Uterus (tissue), 2 donors: ENCODE results near the gene CP.

ENCODE experiments used
- POLR2A ChIP-seq, 2 donors: fragments of 450-650 bp; IDR thresholded peaks; one replicate each; pipeline ENCODE4 v1.6.1; 2016; ENCODE audit warnings: antibody characterized with exemption in 2 of 2, mild to moderate bottlenecking in 1 of 2, moderate library complexity in 1 of 2
- TF ChIP-seq, protein P1 (sequence below), 4 experiments: fragments of 200-600 bp in 2 of 4; fragments of 450-650 bp in 2 of 4; sonication (generic) in 2 of 4; IDR thresholded peaks; one replicate each; pipeline ENCODE4 v1.5.1; 2016 to 2019; ENCODE audit warnings: antibody characterized with exemption in 4 of 4, mild to moderate bottlenecking in 2 of 4, moderate library complexity in 1 of 4

DNA sequence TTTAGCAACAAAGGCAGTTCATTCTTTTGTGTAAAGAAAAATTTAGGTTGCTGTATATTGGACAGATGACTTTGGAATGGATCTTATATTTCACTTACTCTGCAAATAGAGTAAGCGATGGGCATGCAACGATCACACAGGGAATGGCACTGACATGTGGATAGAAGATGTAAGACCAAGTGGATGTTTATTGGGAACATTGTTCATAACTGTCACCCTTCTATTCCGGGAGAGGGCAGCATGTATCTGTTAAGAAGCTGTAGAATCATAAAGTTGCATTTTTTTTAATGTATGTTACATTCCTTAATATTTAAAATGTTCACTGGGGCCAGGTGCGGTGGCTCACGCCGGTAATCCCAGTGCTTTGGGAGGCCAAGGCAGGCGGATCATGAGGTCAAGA is 51.0 kb downstream of the CP start:
- TF ChIP-seq, protein P1, sequence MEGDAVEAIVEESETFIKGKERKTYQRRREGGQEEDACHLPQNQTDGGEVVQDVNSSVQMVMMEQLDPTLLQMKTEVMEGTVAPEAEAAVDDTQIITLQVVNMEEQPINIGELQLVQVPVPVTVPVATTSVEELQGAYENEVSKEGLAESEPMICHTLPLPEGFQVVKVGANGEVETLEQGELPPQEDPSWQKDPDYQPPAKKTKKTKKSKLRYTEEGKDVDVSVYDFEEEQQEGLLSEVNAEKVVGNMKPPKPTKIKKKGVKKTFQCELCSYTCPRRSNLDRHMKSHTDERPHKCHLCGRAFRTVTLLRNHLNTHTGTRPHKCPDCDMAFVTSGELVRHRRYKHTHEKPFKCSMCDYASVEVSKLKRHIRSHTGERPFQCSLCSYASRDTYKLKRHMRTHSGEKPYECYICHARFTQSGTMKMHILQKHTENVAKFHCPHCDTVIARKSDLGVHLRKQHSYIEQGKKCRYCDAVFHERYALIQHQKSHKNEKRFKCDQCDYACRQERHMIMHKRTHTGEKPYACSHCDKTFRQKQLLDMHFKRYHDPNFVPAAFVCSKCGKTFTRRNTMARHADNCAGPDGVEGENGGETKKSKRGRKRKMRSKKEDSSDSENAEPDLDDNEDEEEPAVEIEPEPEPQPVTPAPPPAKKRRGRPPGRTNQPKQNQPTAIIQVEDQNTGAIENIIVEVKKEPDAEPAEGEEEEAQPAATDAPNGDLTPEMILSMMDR (IDR thresholded peaks at IDR 0.05): no peak
- TF ChIP-seq POLR2A (IDR thresholded peaks at IDR 0.05): no peak
